MCF 10A (cell line): Measurements from ENCODE around the gene ERMP1. TPM values are rescaled to one million over a fixed set of nuclear protein-coding genes. Genes with fewer than 3 reads are reported as not detected.

Experiments
- BruUV-seq: library from RNA; stranded (reverse); fragments of 400-500 nt; replicated peaks from 2 replicates; lab custom pipeline; 2021; lab: Mats Ljungman, UMichigan
- CTCF ChIA-PET: fragments of 300-600 bp; sonication (Branson Sonifier 250); formaldehyde crosslinking; extraction: SDS; loops from one replicate; lab custom pipeline; 2021; ENCODE audit warnings: antibody characterized with exemption, inconsistent platforms; lab: Yijun Ruan, JAX
- POLR2A ChIA-PET: fragments of 300-600, 350-650 bp; sonication (Branson Sonifier 250); formaldehyde crosslinking; extraction: SDS; loops from one replicate; lab custom pipeline; 2020; ENCODE audit warnings: antibody characterized with exemption, inconsistent platforms; lab: Yijun Ruan, JAX
- DNase-seq: peaks from one replicate; pipeline ENCODE4 v3.0.0-alpha.2; 2018; ENCODE audit not compliant: unreplicated experiment
- H3K27ac Mint-ChIP-seq: one replicate; pipeline ENCODE4 v1.8.0; 2022; ENCODE audit warnings: mild to moderate bottlenecking, low read depth, mixed read lengths; ENCODE audit not compliant: unreplicated experiment
- H3K27me3 Mint-ChIP-seq: one replicate; pipeline ENCODE4 v1.8.0; 2022; ENCODE audit warnings: mixed read lengths; ENCODE audit not compliant: insufficient read depth, unreplicated experiment
- H3K36me3 Mint-ChIP-seq: one replicate; pipeline ENCODE4 v1.8.0; 2022; ENCODE audit warnings: mild to moderate bottlenecking, moderate library complexity, mixed read lengths; ENCODE audit not compliant: insufficient read depth, unreplicated experiment
- H3K4me1 Mint-ChIP-seq: one replicate; pipeline ENCODE4 v1.8.0; 2022; ENCODE audit warnings: mixed read lengths; ENCODE audit not compliant: insufficient read depth, unreplicated experiment
- H3K4me3 Mint-ChIP-seq: one replicate; pipeline ENCODE4 v1.8.0; 2022; ENCODE audit warnings: mild to moderate bottlenecking, moderate library complexity, mixed read lengths; ENCODE audit not compliant: unreplicated experiment
- H3K9me3 Mint-ChIP-seq: one replicate; pipeline ENCODE4 v1.8.0; 2022; ENCODE audit warnings: mixed read lengths; ENCODE audit not compliant: unreplicated experiment
- intact Hi-C: fragments of 100-400 bp; cut with micrococcal nuclease; formaldehyde crosslinking; loops from 2 replicates; pipeline ENCODE4 v1.14.1; 2022
- total RNA-seq: library from RNA; stranded (reverse); gene quantifications from 2 replicates; pipeline ENCODE4 v1.2.3, GENCODE V29; 2022
- TF ChIP-seq, protein P1 (sequence below): fragments of 200-600 bp; IDR thresholded peaks from one replicate; pipeline ENCODE4 v1.8.0; 2022; ENCODE audit warnings: antibody characterized with exemption, mild to moderate bottlenecking; ENCODE audit not compliant: unreplicated experiment

The ERMP1 gene
- total RNA-seq, 1 experiment from 2014 or later, result 17.2 TPM

DNA sequence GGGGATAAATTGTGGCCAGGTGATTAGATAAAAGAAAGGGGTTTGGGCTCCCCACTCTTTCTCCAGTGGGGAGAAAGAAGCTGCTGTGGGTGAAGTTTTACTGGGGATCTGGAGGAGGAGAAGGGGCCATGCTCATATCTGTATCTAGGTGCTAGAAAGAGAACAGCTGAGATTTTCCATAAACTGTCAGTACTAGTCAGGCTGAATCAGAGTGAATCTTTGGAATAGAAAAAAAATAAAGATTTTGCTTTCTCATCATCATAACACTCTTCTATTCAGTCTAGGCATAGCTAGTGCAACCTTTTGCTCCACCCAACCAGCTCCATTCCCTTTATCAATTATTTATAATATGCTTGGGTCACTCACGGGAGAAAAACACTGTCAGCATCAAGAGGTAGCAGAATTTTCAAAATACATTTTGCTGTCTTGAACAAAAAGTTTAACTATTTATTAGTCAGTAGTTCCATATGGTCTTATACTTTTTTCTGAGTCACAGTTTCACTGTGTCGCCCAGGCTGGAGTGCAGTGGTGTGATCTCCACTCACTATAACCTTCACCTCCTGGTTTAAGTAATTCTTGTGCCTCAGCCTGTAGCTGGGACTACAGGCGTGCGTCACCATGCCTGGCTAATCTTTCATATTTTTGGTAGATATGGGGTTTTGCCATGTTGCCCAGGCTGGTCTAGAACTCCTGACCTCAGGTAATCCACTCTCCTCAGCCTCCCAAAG lies 21.3 kb upstream of the ERMP1 start:
- CTCF ChIA-PET, result interaction anchor here (0.8 to 2.5 kb wide), 6 partner anchors 9 to 67 kb away, joined by 3 to 7 read pairs (median 4); no protein-coding TSS in a partner anchor
- H3K27me3 Mint-ChIP-seq, result no peaks in the 10 kb centered on the region
- no TSS peak for BruUV-seq

DNA sequence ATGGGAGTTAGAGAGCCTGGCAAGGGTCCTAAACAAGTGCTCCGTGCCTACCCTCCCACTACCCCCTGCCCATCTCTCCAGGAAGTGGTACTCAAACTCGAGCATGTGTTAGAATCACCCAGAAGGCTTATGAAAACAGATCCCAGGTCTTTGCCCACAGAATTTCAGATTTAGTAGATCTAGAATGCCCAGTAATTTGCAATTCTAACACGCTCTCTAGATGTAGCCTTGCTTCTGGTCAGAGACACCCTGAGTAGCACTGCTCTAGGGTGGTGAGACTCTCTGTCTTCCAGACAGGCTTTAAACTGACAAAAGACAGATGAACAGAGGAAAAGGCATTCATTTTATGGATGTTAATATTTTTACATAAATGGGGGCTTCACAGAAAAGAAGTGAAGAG lies 20.7 kb upstream of the ERMP1 start:
- ChIA-PET POLR2A (interaction anchor here (1.4 kb wide), 1 partner anchor 25 kb away, joined by 3 read pairs; no protein-coding TSS in a partner anchor), CTCF (interaction anchor here (0.8 to 3.3 kb wide), 7 partner anchors 10 to 68 kb away, joined by 3 to 15 read pairs (median 6); partner anchors contain the start of gene ERMP1)
- no TSS peak for BruUV-seq
- intact Hi-C loops, result no loop called here
- Mint-ChIP-seq H3K36me3 (no peaks in the 10 kb centered on the region), H3K9me3 (no peaks in the 10 kb centered on the region), H3K4me3 (no peak overlapping the region), H3K4me1 (peaks cover 15% of the 10 kb centered on the region), H3K27ac (peak overlapping the region; percentile 88), H3K27me3 (no peaks in the 10 kb centered on the region)
- TF ChIP-seq, protein P1, sequence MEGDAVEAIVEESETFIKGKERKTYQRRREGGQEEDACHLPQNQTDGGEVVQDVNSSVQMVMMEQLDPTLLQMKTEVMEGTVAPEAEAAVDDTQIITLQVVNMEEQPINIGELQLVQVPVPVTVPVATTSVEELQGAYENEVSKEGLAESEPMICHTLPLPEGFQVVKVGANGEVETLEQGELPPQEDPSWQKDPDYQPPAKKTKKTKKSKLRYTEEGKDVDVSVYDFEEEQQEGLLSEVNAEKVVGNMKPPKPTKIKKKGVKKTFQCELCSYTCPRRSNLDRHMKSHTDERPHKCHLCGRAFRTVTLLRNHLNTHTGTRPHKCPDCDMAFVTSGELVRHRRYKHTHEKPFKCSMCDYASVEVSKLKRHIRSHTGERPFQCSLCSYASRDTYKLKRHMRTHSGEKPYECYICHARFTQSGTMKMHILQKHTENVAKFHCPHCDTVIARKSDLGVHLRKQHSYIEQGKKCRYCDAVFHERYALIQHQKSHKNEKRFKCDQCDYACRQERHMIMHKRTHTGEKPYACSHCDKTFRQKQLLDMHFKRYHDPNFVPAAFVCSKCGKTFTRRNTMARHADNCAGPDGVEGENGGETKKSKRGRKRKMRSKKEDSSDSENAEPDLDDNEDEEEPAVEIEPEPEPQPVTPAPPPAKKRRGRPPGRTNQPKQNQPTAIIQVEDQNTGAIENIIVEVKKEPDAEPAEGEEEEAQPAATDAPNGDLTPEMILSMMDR, result no peak
- DNase-seq, result no peak

More for the DNA sequence above, 21.3 kb upstream of the ERMP1 start:
- Mint-ChIP-seq H3K9me3 (no peaks in the 10 kb centered on the region), H3K4me3 (no peak overlapping the region), H3K36me3 (no peaks in the 10 kb centered on the region), H3K4me1 (peaks cover 15% of the 10 kb centered on the region), H3K27ac (peak overlapping the region; percentile 88)
- TF ChIP-seq, protein P1, result no peak
- POLR2A ChIA-PET, result interaction anchor here (1.4 kb wide), 1 partner anchor 25 kb away, joined by 3 read pairs; no protein-coding TSS in a partner anchor
- intact Hi-C loops, result no loop called here
- no peak for DNase-seq

DNA sequence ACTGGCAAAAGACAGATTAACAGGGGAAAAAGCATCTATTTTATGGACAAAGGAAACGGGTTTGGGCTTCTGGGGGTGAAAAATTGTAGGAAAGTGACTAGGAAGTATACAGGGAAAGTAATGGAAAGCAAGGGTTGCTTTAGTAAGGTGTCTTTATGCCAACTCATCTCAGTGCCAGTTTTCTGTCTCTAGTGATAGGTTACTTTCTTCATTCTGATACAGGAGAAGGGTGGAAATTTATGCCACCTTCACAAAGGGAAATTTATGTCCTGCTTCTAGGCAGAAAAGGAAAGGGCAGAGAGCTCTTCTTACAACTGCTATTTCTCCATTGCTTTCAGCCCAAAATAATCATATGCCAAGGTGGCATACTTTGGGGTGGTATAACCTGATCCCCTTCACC lies 20.1 kb upstream of the ERMP1 start:
- TF ChIP-seq, protein P1, result no peak
- intact Hi-C loops, result no loop called here
- POLR2A ChIA-PET, result interaction anchor here (0.6 to 2.8 kb wide), 4 partner anchors 13 to 29 kb away, joined by 3 to 22 read pairs (median 4); partner anchors contain the start of gene ERMP1
- Mint-ChIP-seq H3K4me3 (no peak overlapping the region), H3K27ac (peak overlapping the region; percentile 88), H3K4me1 (peaks cover 15% of the 10 kb centered on the region), H3K9me3 (no peaks in the 10 kb centered on the region), H3K27me3 (no peaks in the 10 kb centered on the region), H3K36me3 (no peaks in the 10 kb centered on the region)
- DNase-seq, result no peak
- no TSS peak for BruUV-seq
- CTCF ChIA-PET, result interaction anchor here (0.7 to 3.3 kb wide), 5 partner anchors 10 to 33 kb away, joined by 3 to 15 read pairs (median 7); partner anchors contain the start of gene ERMP1

DNA sequence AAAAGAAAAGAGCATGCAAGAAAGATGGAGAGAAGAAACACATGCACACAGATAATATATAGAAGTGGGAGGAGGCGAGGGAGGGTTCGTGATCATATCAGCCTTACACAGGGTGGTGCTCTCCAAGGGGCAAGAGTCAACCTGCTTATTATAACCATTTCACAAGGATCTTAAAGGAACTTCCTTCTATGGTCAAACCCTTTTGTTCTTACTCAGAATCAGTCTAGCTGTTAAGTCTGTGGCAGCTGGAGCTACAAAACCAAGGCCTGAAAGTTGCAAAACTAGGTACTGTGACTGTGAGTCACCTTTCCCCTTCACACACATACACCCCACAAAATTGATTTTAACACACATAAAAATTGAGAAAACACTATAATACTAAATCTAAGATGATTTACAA lies 18.5 kb upstream of the ERMP1 start:
- no TSS peak for BruUV-seq
- Mint-ChIP-seq H3K4me3 (no peak overlapping the region), H3K27ac (peak overlapping the region; percentile 88), H3K36me3 (no peaks in the 10 kb centered on the region), H3K27me3 (no peaks in the 10 kb centered on the region), H3K9me3 (no peaks in the 10 kb centered on the region), H3K4me1 (peaks cover 15% of the 10 kb centered on the region)
- intact Hi-C loops, result no loop called here
- TF ChIP-seq, protein P1, result no peak
- ChIA-PET POLR2A (interaction anchor here (0.7 to 2.8 kb wide), 9 partner anchors 8 to 164 kb away, joined by 3 to 24 read pairs (median 5); partner anchors contain the start of genes ERMP1 and RANBP6), CTCF (interaction anchor here (0.5 to 3.3 kb wide), 10 partner anchors 16 to 716 kb away, joined by 3 to 15 read pairs (median 3); partner anchors contain the start of gene ERMP1)
- DNase-seq, result peak; percentile 93
